ENCODE results near the gene LPA.
A peak's percentile ranks its signal among the peaks of the same experiment; 100 is the strongest.
"Not testable (repeated sequence)": the region's sequence is repeated elsewhere in the genome, so short reads cannot be mapped to it uniquely, and the experiment has no call there.

Gene LPA

GRCh38 chr6:160664198-160664597 lies at the start of gene LPA:
LPA (minus strand) TSS chr6:160664275; CDS start chr6:160664214, 61 bp downstream.
- DNase-seq = not testable (repeated sequence)

DNA sequence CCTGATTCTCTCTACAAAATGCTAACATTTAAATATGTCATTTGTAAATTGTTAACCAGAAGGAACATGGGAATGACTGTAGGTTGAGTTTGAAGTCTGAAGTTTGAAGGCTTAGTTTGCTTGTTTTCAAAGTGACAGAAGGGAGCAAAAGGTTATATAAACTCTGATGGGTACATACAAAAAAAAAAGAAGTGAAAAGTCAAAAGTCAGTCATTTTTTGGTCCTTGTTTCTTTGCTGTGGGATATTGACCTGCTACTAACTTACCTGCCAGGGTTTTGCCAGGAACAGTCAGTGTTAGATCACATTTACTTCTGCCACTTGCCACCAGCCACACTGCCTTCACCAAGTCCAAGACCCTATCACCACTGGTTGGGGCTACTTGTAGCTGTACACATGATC lies 44.9 kb upstream of the LPA start:
- DNase-seq = not testable (repeated sequence)

GRCh38 chr6:160704688-160705087 lies 40.6 kb upstream of the LPA start:
- DNase-seq = not testable (repeated sequence)

GRCh38 chr6:160701918-160702680 lies 38.0 kb upstream of the LPA start, which contains the start of gene PLG:
PLG (plus strand) TSS chr6:160702244; CDS start chr6:160702305, 61 bp downstream.
- DNase-seq = not testable (repeated sequence)

- no peak for DNase-seq
Measured at GRCh38 chr6:160697826-160698225, 33.8 kb upstream of the LPA start.

DNA sequence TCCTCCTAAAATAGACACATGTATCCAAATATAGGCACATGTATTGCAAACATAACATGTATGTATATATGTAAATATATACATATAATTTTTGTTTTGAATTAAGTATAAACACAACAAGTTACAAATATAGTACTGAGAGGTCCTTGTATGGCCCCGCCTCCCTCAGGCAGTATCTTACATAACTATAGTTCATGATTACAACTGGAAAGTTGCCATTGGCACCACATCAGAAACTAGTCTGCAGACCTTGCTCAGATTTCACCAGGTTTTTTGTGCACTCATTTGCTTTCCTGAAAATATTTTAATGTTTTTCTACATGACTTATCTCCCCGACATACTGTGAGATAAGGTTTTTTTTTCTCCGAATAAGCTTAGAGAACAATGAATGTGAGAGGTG lies 32.8 kb upstream of the LPA start:
- not testable (repeated sequence) for DNase-seq

DNA sequence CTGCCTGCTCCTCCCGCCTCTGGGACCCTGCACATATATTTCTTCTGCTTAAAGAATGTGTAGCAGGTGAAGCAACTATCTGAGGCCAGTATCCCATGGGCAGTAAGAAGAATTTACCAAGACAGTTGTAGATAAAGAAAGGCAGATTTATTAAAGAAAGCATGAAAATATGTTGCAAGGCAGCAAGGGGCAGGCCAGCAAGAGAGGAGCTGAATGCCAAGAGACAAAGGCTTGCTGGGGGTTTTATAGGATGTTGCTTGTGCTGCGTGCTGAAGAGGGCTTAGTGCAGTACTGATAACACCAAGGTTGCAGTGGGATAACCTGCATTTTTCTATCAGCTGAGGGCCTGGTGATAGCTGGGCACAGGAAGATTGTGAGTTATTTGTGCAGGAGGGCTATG lies 31.5 kb upstream of the LPA start:
- not testable (repeated sequence) for DNase-seq

- not testable (repeated sequence) for DNase-seq
Measured at GRCh38 chr6:160695025-160695424, 30.9 kb upstream of the LPA start.

GRCh38 chr6:160692369-160692959 lies 28.4 kb upstream of the LPA start:
- no peak for DNase-seq

DNA sequence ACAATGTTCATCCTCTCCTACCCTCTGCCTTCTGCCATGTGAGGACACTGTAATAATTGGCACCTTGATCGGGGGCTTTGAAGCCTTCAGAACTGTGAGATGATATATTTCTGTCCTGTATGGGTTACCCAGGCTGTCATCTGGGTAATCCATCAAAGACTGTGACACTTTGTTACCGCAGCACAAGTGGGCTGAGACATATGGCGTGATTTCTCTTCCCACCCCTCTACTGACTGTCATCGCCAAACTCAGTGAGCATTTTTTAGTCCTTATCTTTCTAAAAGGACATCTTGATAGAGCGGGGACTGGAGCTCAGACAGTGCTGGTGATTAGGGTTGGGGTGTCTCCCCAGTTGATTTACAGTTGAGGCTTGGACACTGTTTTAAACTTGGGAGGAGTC lies 27.5 kb upstream of the LPA start:
- DNase-seq = no peak

DNA sequence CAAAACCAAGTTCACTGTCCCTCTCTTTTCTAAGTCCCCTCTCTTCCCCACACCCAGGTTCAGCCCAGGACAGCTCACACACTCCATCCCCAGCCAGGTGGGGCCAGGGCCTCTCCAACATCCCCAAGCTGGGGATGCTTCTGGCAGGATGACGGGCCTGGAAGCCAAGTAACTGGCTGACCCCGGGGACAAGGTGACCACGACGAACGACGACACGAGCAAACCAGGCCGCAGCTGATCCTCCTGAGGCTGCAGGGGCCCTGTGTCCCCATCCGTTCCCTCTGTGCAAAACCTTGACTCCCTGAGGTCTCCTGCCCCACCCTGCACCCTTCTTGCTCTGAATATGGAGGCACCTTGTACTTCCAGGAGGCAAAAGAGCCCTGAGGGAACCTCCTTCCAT lies 26.4 kb upstream of the LPA start:
- no peak for DNase-seq

GRCh38 chr6:160685762-160686450 lies 21.8 kb upstream of the LPA start:
- no peak for DNase-seq

GRCh38 chr6:160685101-160685761 lies 21.2 kb upstream of the LPA start:
- not testable (repeated sequence) for DNase-seq

- DNase-seq = peak; percentile 15
Measured at GRCh38 chr6:160679402-160679769, 15.3 kb upstream of the LPA start.

GRCh38 chr6:160678744-160679401 lies 14.8 kb upstream of the LPA start:
- DNase-seq = no peak

GRCh38 chr6:160678230-160678629 lies 14.2 kb upstream of the LPA start:
- no peak for DNase-seq

DNA sequence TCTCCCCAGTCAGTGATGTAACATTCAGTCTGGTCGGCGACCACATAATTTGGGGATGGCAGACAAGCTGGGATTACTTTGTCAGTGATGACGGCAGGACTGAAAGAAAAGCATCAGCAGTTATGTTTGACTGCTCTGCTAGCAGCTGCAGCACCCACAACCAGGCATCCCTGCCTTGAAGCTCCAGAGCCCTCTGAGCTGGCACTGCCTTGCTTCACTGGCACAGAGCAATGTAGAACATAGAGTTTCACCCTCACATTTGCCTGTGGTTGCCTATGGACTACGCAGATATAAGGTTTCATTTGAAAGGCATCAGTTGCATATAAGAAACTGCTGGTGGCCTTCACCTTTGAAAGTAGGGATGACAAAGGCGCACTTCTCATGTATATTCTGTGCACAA lies 12.3 kb upstream of the LPA start:
- not testable (repeated sequence) for DNase-seq

DNA sequence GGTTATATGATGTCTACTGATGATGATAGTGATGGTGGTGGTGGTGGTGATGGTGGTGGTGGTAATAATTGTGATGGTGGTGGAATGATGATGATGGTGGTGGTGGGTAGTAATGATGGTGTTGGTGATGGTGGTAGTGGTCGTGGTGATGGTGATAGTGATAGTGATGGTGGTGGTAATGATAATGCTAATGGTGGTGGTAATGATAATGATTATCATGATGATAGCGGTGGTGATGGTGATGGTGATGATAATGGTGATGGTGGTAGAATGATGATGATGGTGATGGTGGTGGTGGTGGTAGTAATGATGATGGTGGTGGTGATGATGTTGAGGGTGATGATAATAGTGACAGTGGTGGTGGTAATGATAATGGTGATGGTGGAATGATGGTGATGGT lies 4.5 kb upstream of the LPA start:
- DNase-seq = no peak

- DNase-seq = peak; percentile 36
Measured at GRCh38 chr6:160667639-160668481, 3.8 kb upstream of the LPA start.

GRCh38 chr6:160662842-160663241 lies 1.2 kb downstream of the LPA start:
- DNase-seq = no peak

- DNase-seq = no peak
Measured at GRCh38 chr6:160662429-160662828, 1.6 kb downstream of the LPA start.

GRCh38 chr6:160661216-160661615 lies 2.9 kb downstream of the LPA start:
- no peak for DNase-seq
